A549 (cell line): ENCODE data around the gene FRG2C. TPM values are rescaled to one million over a fixed set of nuclear protein-coding genes. Genes with fewer than 3 reads are reported as not detected.
"Not testable (repeated sequence)": the region's sequence is repeated elsewhere in the genome, so short reads cannot be mapped to it uniquely, and the experiment has no call there.

Source experiments
- ATAC-seq, 2 experiments: fragments of 200-7000 bp in 1 of 2; fragments of >200 bp in 1 of 2; cut with Nextera tagmentation in 1 of 2; cut with Tn5 transposase in 1 of 2; 3 replicates each; pipeline versions ENCODE4 v1.8.0 to v1.9.1; 2018 to 2020; ENCODE audit warnings: mild to moderate bottlenecking in 1 of 2, moderate library complexity in 1 of 2
- CTCF ChIA-PET: fragments of 300-600 bp; sonication (Branson Sonifier 250); formaldehyde crosslinking; extraction: SDS; loops from one replicate; lab custom pipeline; 2021; ENCODE audit warnings: antibody characterized with exemption, inconsistent platforms; lab: Yijun Ruan, JAX
- POLR2A ChIA-PET: fragments of 350-600 bp; formaldehyde crosslinking; extraction: SDS; loops from one replicate; lab custom pipeline; 2021; ENCODE audit warnings: antibody characterized with exemption, inconsistent platforms; lab: Yijun Ruan, JAX
- DNase-seq, 2 experiments: peaks; one replicate each; pipeline versions ENCODE4 v3.0.0 to v3.0.0-alpha.2; 2011 to 2016; ENCODE audit warnings: low read depth in 1 of 2, low spot score in 1 of 2
- FAIRE-seq: peaks from 2 replicates; lab custom pipeline; 2011; peaks lifted over from hg19 to GRCh38; lab: Jason Lieb, UNC
- H3K27ac ChIP-seq, 2 experiments: fragments of >200 bp; sonication (Bioruptor Twin); formaldehyde crosslinking; 3 replicates each; pipeline ENCODE4 v1.5.1; 2016 to 2017
- H3K4me1 ChIP-seq: fragments of >200 bp; sonication (Bioruptor Twin); formaldehyde crosslinking; 3 replicates; pipeline ENCODE4 v1.6.1; 2016
- H3K4me2 ChIP-seq: fragments of >200 bp; sonication (Bioruptor Twin); formaldehyde crosslinking; 3 replicates; pipeline ENCODE4 v1.6.1; 2016
- H3K4me3 ChIP-seq: fragments of >200 bp; sonication (Bioruptor Twin); formaldehyde crosslinking; 3 replicates; pipeline ENCODE4 v1.5.1; 2016
- H3K9me3 ChIP-seq: fragments of >200 bp; sonication (Bioruptor Twin); formaldehyde crosslinking; 3 replicates; pipeline ENCODE4 v1.6.1; 2016
- BHLHE40 ChIP-seq: IDR thresholded peaks from 2 replicates; pipeline ENCODE4 v1.6.1; 2012; ENCODE audit warnings: low read depth, low read length, inconsistent platforms
- CEBPB ChIP-seq, 2 experiments: fragments of >200 bp in 1 of 2; sonication (Bioruptor Twin) in 1 of 2; formaldehyde crosslinking in 1 of 2; IDR thresholded peaks; 2 replicates each; pipeline ENCODE4 v1.6.1; 2012 to 2016
- EHMT2 ChIP-seq: fragments of 200-600 bp; sonication (generic); IDR thresholded peaks from 2 replicates; pipeline ENCODE4 v1.6.1; 2016; ENCODE audit warnings: antibody characterized with exemption, low read depth, mild to moderate bottlenecking, moderate library complexity
- FOSL2 ChIP-seq, 2 experiments: fragments of 450-650 bp in 1 of 2; fragments of >200 bp in 1 of 2; sonication (Bioruptor Twin) in 1 of 2; formaldehyde crosslinking; IDR thresholded peaks; 2 replicates each; pipeline versions ENCODE4 v1.5.0 to v1.6.1; 2016 to 2020; ENCODE audit warnings: mild to moderate bottlenecking in 1 of 2, moderate library complexity in 1 of 2
- MAZ ChIP-seq: fragments of 150-350 bp; IDR thresholded peaks from 2 replicates; pipeline ENCODE4 v1.6.1; 2014; ENCODE audit warnings: antibody characterized with exemption, low read depth, low read length, borderline replicate concordance
- RAD21 ChIP-seq, 2 experiments: fragments of >200 bp in 1 of 2; sonication (Bioruptor Twin) in 1 of 2; formaldehyde crosslinking in 1 of 2; IDR thresholded peaks in 1 of 2; conservative IDR thresholded peaks in 1 of 2; 2 replicates in 1 of 2; 3 replicates in 1 of 2; pipeline ENCODE4 v1.6.1; 2012 to 2018; ENCODE audit warnings: inconsistent platforms in 1 of 2
- RNF2 ChIP-seq: fragments of 200-600 bp; sonication (generic); IDR thresholded peaks from 2 replicates; pipeline ENCODE4 v1.6.1; 2016; ENCODE audit warnings: low read depth, mild to moderate bottlenecking, antibody characterized with exemption, moderate library complexity, borderline replicate concordance
- SREBF2 ChIP-seq: fragments of 450-650 bp; IDR thresholded peaks from 2 replicates; pipeline ENCODE4 v1.6.1; 2014; ENCODE audit warnings: mild to moderate bottlenecking, moderate library complexity
- TP53 ChIP-seq: fragments of 250-450 bp; sonication (Bioruptor Pico); IDR thresholded peaks from 2 replicates; pipeline ENCODE4 v1.5.0; 2021; ENCODE audit warnings: mild to moderate bottlenecking, moderate library complexity
- WGBS: methylation state at CpG from one replicate; pipeline ENCODE4 v1.1.6; 2017; ENCODE audit errors: missing lambda C conversion rate; 5-methylcytosine and 5-hydroxymethylcytosine counted together
- polyA plus RNA-seq, 4 experiments: library from polyadenylated mRNA; depleted of rRNA in 3 of 4; stranded (reverse); fragments of >200 nt; fragmentation: RNase III in 1 of 4; extraction: RNeasy Plus Mini Kit Qiagen cat#74134 plus additional on column Dnase treatment in 1 of 4; gene quantifications; 2 replicates in 3 of 4; 3 replicates in 1 of 4; pipeline ENCODE4 v1.2.3, GENCODE V29; 2011 to 2017
- TF ChIP-seq, protein P1 (sequence below): fragments of >200 bp; sonication (Bioruptor Twin); formaldehyde crosslinking; IDR thresholded peaks from 2 replicates; pipeline ENCODE4 v1.6.1; 2016
- TF ChIP-seq, protein P2 (sequence below): IDR thresholded peaks from 2 replicates; pipeline ENCODE4 v1.6.1; 2012
- TF ChIP-seq, protein P3 (sequence below): fragments of 250-450 bp; sonication (Bioruptor Pico); IDR thresholded peaks from 2 replicates; pipeline ENCODE4 v1.5.0; 2020; ENCODE audit warnings: low read depth, mild to moderate bottlenecking, moderate library complexity

The FRG2C gene
- polyA plus RNA-seq, 2 of the 4 experiments (the other 2 are of a cell fraction), result 0.05 TPM; not detected in 1

DNA sequence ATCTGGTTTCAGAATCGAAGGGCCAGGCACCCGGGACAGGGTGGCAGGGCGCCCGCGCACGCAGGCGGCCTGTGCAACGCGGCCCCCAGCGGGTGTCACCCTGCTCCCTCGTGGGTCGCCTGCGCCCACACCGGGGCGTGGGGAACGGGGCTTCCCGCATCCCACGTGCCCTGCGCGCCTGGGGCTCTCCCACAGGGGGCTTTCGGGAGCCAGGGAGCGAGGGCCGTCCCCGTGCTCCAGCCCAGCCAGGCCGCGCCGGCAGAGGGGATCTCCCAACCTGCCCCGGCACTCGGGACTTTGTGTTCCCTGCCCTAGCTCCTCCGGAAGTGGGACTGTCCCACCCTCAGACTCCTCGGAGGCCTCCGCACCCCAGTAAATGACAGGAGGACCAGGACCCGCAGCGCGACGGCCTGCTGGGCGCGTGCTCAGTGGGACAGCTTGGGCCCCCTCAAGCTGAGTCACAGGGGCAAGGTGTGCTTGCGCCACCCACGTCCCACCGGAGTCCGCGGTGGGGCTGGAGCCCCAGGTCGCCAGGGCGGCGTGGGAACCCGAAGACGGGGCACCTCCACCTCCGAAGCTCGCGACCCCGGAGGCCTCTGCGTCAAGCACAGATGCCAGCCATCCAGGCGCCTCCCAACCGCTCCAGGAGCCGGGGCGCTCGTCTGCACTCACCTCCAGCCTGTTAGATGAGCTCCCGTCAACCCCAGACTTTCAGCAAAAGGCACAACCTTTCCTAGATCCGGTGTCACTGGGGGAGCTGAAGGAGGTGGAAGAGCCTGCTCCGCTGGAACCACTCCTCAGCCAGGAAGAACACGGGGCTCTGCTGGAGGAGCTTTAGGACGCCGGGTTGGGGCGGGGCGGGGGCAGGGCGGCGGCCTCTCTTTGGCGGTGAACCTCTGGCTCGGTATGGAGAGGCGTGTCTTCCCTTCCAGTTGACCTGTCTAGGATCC lies 5.5 kb downstream of the FRG2C start:
- DNase-seq, H3K27ac ChIP-seq, POLR2A ChIA-PET, H3K4me3 ChIP-seq, FAIRE-seq, H3K4me2 ChIP-seq, H3K4me1 ChIP-seq: not testable (repeated sequence)
- ATAC-seq, result peak; percentile 53 to 60; a peak in 3 of 6 replicates
- WGBS, result 42% methylated on average over 55 of the region's 71 CpGs
- CTCF ChIA-PET, result interaction anchor here (0.6 kb wide), 1 partner anchor 812 kb away, joined by 3 read pairs; no protein-coding TSS in a partner anchor
- peaks cover 11% of the 10 kb centered on the region; the same call in 1 of the 3 replicates for H3K9me3 ChIP-seq

DNA sequence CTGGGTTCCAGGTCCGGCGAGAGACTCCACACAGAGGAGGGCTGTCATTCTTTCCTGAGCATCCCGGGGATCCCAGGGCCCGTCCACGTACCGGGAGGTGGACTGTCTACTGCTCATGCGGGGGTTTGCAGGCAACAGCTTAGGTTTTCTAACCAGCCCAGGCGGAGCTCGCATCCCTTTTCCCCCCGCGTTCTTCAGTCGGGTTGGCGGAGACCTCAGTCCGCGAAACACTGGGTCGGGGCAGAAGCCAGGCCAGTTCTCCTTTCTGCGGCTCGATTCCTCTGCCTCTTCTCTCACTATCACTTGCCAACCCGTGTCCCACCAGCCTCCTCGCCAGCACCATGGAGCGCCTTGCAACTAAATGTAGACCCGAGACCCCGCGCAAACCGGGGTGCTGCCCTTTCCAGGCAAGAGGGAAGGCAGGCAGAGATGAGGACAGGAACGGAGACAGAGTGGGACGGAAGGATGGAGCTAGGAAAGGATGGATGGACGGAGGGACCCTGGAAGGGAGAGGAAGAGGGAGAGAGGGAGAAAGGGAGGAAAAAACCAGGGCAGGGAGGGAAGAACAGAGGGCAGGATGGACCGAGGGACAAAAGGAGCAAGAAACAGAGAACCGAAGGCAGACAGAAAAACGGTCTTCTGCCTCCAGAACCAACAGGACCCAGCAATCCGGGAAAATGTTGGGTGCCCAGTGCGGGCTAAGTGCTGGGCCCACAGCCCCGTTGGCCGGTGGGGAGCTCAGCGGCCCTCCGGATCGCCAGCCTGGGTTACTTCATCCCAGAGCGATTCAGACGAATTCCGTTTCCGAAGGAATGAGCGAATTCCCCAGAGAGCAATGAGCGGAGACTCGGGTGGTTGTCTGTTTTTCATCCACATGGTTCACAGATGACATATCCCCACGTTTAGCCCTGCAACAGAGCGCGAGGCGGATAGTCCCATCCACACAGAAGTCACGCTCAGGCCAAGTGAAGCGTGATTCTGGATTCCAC lies 6.5 kb downstream of the FRG2C start:
- 40% methylated on average over 44 of the region's 51 CpGs for WGBS
- H3K27ac ChIP-seq, POLR2A ChIA-PET, H3K4me3 ChIP-seq, FAIRE-seq, H3K4me1 ChIP-seq, DNase-seq, H3K4me2 ChIP-seq, ATAC-seq: not testable (repeated sequence)
- CTCF ChIA-PET, result interaction anchor here (0.6 kb wide), 1 partner anchor 811 kb away, joined by 3 read pairs; no protein-coding TSS in a partner anchor
- H3K9me3 ChIP-seq, result peaks cover 11% of the 10 kb centered on the region; the same call in 1 of the 3 replicates

DNA sequence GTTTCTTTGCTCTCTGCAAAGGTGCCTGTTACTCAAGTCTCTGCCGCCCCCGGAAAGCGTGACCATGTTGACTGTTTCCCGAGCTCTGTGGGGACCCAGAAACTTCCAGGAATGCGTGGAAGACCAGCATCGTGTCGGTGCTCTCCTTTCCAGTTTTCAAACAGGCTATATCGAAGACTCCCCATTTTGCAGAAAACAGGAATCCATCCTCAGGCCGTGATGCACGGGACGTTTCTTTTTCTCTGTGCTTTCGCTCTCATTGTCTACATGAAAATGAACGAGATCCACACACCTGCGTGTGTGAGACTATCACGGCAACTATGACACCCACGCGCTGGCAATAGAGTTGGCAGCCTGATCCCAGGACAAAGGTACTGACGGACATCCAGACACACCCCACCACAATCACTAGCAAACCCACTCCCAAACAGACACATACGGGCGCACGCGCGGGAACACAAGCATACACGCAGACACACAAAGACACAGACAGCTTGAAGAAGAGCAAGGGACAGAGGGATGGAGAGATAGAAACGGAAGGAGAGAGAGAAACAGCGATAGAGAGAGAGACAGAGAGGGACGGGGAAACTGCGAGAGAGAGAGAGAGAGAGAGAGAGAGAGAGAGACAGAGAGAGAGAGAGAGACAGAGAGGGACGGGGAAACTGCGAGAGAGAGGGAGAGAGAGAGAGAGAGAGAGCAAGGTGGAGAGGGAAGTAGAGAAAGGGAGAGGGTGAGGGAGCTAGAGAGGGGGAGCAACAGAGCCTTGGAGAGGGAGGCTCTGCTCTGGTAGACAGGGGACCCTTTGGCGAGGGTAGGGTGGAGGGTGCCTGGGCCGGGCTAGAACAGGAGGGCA lies 7.4 kb downstream of the FRG2C start:
- H3K4me1 ChIP-seq, H3K27ac ChIP-seq, POLR2A ChIA-PET, DNase-seq, ATAC-seq, FAIRE-seq, CTCF ChIA-PET: not testable (repeated sequence)
- peak overlapping the region; percentile 44 for H3K4me2 ChIP-seq
- H3K4me3 ChIP-seq, result peak overlapping the region; percentile 27; the same call in 1 of the 3 replicates
- peaks cover 11% of the 10 kb centered on the region; the same call in 1 of the 3 replicates for H3K9me3 ChIP-seq
- WGBS, result 26% methylated on average over 32 of the region's 32 CpGs

DNA sequence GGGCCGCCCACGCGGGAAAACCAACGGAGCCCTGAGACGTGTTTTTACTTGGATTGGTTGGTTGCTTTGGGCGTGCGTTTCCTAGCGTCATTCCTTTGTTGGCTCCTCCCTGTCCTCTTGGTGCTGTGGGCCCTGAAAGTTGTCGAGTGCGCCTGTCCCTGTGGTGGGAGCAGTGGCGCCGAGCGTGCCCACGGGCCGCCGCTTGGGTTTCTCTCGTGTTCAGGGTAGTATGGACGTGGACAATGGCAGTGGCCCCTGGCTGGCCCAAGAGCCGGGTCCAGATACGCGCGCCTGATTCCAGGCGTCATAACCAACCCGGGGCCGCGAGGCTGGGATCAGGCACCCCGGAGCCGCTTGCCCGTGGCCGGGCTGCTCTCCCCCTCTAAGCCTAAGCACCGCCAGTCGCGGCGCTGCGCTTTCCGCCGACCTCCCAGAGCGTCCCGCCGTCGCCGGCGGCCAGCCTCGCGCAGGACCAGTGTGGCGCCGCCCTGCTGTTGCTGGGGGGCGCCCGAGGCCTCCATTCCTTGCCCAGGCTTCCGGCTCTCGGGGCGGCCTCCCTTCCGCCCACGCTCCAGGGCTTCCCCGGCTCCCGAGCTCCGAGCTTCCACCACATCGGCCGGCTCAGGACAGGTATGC lies 8.1 kb downstream of the FRG2C start:
- Histone ChIP-seq H3K27ac (peak overlapping the region in 1 of 2 experiments; percentile 65; a peak in 2 of 6 replicates), H3K9me3 (peaks cover 11% of the 10 kb centered on the region; the same call in 1 of the 3 replicates), H3K4me3 (peak overlapping the region; percentile 27), H3K4me2 (peak overlapping the region; percentile 44)
- ATAC-seq, result peak; percentile 74 to 85
- FAIRE-seq, H3K4me1 ChIP-seq, CTCF ChIA-PET, POLR2A ChIA-PET: not testable (repeated sequence)
- peak in 1 of 2 experiments; percentile 39 for DNase-seq
- 23% methylated on average over 58 of the region's 59 CpGs for WGBS

DNA sequence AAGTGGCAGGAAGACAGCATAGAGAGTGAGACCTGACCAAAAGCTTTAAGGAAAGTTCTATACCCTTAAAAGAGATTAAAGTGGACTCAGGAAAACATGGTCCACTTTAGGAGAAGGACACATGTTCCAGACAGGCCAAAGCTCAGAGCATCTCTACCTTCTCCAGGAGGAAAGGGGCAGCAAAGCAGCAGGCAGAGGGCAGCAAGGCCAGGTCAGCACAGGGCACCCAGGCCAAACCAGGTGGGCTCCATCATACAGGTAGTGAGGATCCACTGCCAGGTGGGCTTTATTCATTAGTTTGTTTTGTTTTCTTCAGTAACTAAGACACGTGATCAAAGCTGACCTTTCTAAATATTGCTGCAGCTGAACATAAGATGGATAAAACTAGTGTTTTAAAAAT lies 19.8 kb downstream of the FRG2C start:
- H3K9me3 ChIP-seq, CTCF ChIA-PET, H3K4me1 ChIP-seq, H3K4me2 ChIP-seq, FAIRE-seq, H3K27ac ChIP-seq, H3K4me3 ChIP-seq, ATAC-seq, POLR2A ChIA-PET, DNase-seq: not testable (repeated sequence)
- WGBS, result no CpG with 5 or more reads among the region's 1 CpG

DNA sequence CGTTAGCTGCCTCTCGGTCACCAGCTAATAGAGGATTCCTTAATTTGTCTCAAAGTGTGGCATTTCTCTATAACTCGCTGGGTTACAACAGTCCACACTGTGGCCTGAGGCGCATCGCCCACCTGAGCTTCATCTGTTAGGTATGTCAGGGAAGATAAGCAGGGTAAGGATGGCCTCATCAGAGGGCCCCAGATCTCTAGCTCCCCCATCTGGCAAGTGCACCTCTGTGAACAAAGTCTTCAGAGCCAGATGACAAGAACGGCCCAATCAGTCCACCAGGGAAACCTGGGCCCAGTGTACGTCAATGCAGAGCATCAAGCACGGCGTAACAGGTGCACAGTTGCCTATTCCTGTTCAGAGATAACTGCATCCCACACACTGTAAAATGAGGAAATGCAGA lies 23.2 kb downstream of the FRG2C start:
- ATAC-seq (no peak), FAIRE-seq (no peak), DNase-seq (no peak)
- Histone ChIP-seq H3K4me1 (no peaks in the 10 kb centered on the region), H3K4me3 (no peak overlapping the region), H3K9me3 (0 out of 3 replicates have a peak, but pooled peaks cover 2% of the 10 kb centered on the region), H3K27ac (no peak overlapping the region), H3K4me2 (no peak overlapping the region)
- CTCF ChIA-PET, result no interaction called here
- POLR2A ChIA-PET, result no interaction called here
- WGBS, result 59% methylated on average over 9 of the region's 9 CpGs
- TF ChIP-seq MAZ (no peak), SREBF2 (no peak), CEBPB (IDR thresholded peaks at IDR 0.05) (no peak), FOSL2 (IDR thresholded peaks at IDR 0.05) (no peak), FOSL2 (CRISPR knock-in tag; IDR thresholded peaks at IDR 0.05) (no peak), RNF2 (no peak), TP53 (CRISPR knock-in tag) (no peak), EHMT2 (no peak), BHLHE40 (no peak), RAD21 (conservative IDR thresholded peaks at IDR 0.05 in 1 of 2, IDR thresholded peaks at IDR 0.05 in 1 of 2) (no peak)
- TF ChIP-seq, protein P1, sequence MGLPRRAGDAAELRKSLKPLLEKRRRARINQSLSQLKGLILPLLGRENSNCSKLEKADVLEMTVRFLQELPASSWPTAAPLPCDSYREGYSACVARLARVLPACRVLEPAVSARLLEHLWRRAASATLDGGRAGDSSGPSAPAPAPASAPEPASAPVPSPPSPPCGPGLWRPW, result no peak
- TF ChIP-seq, protein P2, sequence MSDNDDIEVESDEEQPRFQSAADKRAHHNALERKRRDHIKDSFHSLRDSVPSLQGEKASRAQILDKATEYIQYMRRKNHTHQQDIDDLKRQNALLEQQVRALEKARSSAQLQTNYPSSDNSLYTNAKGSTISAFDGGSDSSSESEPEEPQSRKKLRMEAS, result no peak
- TF ChIP-seq, protein P3, sequence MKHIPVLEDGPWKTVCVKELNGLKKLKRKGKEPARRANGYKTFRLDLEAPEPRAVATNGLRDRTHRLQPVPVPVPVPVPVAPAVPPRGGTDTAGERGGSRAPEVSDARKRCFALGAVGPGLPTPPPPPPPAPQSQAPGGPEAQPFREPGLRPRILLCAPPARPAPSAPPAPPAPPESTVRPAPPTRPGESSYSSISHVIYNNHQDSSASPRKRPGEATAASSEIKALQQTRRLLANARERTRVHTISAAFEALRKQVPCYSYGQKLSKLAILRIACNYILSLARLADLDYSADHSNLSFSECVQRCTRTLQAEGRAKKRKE, result no peak
